GM21367 (cell line): Measurements from ENCODE around the gene CIT.
A peak's percentile ranks its signal among the peaks of the same experiment; 100 is the strongest.
"Not testable (repeated sequence)": the region's sequence is repeated elsewhere in the genome, so short reads cannot be mapped to it uniquely, and the experiment has no call there.

ENCODE experiments used
- ATAC-seq: cut with Tn5 transposase; IDR thresholded peaks from one replicate; pipeline ENCODE4 v1.9.1; 2021; ENCODE audit not compliant: unreplicated experiment

CIT gene

DNA sequence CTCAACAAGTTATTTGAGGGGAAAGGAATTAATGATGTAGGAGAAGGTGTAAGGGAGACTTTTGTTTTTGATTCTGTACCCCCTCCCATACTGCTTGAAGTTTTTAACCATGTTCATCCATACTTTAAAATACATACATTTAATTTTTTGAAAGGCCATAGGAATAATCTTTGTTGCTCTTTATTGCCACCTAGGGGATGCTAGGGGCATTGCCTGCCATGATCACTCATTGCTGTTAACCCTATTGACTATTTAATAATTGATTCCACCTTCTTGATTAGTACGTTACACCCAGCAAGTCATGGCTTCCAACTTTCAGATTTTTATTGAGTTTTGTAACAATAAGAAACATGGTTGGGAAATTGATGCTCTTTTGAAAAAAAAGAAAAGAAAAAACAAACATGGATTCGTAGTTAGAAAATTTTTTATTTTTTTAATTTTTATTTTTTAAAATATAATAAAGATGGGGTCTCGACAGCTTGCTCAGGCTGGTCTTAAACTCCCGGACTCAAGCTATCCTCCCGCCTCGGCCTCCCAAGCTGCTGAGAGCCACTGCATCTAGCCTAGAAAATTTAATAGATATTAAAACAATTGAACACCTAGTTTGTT lies 217.7 kb downstream of the CIT start:
- ATAC-seq, result peak; percentile 49

DNA sequence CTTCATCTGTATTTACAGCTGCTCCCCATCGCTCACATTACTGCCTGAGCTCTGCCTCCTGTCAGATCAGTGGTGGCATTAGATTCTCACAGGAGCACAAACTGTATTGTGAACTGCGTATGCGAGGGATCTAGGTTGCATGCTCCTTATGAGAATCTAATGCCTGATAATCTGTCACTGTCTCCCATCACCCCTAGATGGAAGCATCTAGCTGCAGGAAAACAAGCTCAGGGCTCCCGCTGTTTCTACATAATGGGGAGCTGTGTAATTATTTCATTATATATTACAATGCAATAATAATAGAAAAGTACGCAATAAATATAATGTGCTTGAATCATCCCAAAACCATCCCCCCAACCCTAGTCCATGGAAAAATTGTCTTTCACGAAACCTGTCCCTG lies 219.0 kb downstream of the CIT start:
- ATAC-seq, result not testable (repeated sequence)

DNA sequence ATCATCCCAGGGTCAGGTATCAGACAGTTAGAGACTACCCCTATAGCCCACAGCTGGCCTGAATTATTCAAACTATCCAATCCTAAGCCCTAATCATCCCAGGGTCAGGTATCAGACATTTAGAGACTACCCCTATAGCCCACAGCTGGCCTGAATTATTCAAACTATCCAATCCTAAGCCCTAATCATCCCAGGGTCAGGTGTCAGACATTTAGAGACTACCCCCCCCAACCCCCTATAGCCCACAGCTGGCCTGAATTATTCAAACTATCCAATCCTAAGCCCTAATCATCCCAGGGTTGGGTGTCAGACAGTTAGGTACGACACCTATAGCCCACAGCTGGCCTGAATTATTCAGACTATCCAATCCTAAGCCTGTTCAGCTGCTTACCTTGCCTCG lies 220.1 kb downstream of the CIT start:
- not testable (repeated sequence) for ATAC-seq

DNA sequence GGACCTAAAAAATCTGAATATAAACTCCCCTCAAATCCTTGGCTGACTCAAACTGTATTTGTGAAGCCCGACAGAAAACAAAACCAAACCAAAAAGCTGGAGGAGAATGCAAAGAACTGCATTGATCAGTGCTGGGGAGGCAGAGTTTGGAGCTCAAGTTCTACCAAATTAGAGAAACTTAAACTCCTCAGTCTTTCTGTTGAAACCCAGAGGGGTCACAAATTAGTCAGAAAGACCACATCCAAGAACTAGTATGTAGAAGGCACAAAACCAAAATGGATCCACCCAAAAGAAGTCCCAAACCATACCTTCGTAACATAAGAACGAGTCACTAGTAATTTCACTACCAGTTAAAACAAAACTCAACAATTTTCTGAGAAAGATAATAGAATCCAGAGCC lies 224.5 kb downstream of the CIT start:
- ATAC-seq, result no peak

DNA sequence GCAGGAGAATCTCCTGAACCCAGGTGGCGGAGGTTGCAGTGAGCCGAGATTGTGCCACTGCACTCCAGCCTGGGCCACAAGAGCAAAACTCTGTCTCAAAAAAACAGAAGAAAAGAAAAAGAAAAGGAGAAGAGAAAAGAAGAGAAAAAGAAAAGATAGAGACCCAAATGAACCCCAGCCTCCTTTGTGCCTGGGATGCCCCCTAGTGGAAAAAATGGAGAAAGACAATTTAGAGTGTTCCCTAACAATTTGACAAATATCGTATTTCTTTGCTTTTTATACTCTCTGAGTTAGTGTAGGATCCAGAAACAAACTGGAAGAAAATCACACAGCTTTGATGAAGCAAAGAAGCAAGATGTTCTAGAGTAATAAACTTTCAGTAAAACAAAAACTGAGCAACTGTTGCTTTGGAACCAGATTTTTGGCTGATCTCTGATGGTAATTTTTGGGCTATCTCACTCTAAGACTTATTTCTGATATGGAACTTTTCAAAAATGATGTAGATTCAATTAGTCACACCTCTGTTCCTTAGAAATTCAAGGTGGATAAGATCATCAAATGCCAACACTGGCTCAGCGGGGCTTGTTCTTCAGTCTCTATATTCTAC lies 227.8 kb downstream of the CIT start:
- ATAC-seq, result no peak

DNA sequence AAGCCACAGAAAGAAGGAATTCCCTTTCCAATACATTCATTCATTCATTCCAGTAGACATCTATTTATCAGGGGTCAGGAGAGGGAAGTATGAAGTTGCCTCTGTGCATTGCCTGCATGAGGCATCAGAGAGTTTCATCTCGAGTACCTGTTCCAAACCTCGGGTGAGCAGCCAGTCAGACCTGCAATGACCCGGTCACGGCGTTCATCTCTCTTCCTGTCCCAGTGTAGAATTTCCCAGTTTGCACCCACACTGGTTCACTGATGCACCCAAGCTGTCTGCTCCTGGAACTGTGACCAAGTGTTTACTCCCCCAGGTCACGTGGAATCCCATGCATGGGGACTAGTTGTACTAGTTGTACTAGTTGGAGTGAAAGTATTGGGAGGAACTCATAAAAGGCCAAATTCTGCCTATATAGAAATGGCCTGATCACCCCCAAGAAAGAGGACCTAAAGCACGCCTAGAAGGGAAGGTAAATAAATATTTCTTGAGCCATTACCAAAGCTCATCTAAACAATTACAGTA lies 231.5 kb downstream of the CIT start:
- ATAC-seq, result no peak

DNA sequence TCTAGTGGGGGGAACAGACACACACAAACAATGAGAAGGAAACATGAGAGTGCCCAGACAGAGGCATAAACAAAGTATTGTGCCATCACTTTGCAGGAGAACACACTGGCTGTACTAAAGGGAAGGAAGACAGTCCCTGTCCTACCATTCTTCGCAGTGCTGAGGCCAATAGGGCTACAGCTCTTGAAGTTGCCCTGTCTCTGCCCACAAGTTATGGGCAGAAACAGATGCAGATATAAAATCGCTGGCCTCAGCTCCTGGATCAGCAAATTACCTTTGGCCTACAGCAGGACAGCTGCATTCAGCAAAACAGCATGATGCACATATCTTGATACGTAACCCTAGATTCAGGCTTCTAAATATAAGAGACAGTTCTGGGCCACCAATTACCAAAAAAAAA lies 232.2 kb downstream of the CIT start:
- ATAC-seq, result no peak

DNA sequence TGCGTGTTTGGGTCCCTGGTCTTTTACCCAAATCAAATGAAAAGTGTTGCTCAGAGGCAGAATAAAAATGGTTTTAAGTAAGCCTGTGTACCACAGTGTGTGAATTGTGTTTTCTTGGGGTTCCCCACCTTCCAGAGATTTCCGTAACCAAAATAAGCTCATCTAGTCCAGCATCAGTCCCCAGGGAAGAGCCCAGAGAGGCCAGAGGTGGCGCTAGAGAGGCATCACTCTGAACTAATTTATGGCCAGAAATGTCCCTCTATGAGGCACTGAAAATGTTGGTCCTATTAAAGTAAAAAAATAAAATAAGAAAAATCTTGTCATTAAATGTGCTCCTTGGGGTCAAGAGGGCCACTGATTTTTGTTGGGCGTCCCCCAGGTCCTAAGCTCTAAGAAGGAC lies 234.1 kb downstream of the CIT start:
- no peak for ATAC-seq
